SK-N-SH (cell line): ENCODE data around the gene LCN9. TPM values are rescaled to one million over a fixed set of nuclear protein-coding genes. Genes with fewer than 3 reads are reported as not detected.

ENCODE experiments used
- CTCF ChIA-PET: fragments of 300-600, 350-600 bp; formaldehyde crosslinking; extraction: SDS; loops from one replicate; lab custom pipeline; 2021; lab: Yijun Ruan, JAX
- POLR2A ChIA-PET: fragments of 350-600 bp; sonication (Branson Sonifier 250); formaldehyde crosslinking; extraction: SDS; loops from one replicate; lab custom pipeline; 2020; ENCODE audit warnings: antibody characterized with exemption, inconsistent platforms; lab: Yijun Ruan, JAX
- DNase-seq: peaks from one replicate; pipeline ENCODE4 v3.0.0; 2012
- H2AFZ ChIP-seq: fragments of 200-600 bp; sonication (generic); 2 replicates; pipeline ENCODE4 v1.8.1; 2016; ENCODE audit warnings: antibody characterized with exemption, mild to moderate bottlenecking, low read depth
- H3F3A ChIP-seq: fragments of 200-600 bp; sonication (generic); replicated peaks from 2 replicates; pipeline ENCODE3; 2016; ENCODE audit warnings: antibody characterized with exemption, mild to moderate bottlenecking; ENCODE audit not compliant: insufficient read depth
- H3K27ac ChIP-seq, 2 experiments: fragments of 200-500 bp in 1 of 2; fragments of 200-600 bp in 1 of 2; sonication (Bioruptor generic) in 1 of 2; sonication (generic), shearing (Covaris generic) in 1 of 2; 2 replicates each; pipeline versions ENCODE4 v1.5.1 to v1.6.1; 2014 to 2016; ENCODE audit warnings: low read depth in 2 of 2, inconsistent platforms in 1 of 2, low read length in 1 of 2, mild to moderate bottlenecking in 1 of 2, mixed read lengths in 1 of 2
- H3K27me3 ChIP-seq: fragments of 200-600 bp; sonication (generic), shearing (Covaris generic); 2 replicates; pipeline ENCODE4 v1.6.1; 2016; ENCODE audit warnings: mixed run types; ENCODE audit not compliant: insufficient read depth
- H3K36me3 ChIP-seq, 2 experiments: fragments of 200-500 bp in 1 of 2; fragments of 200-600 bp in 1 of 2; sonication (Bioruptor generic) in 1 of 2; sonication (generic) in 1 of 2; replicated peaks in 1 of 2; 2 replicates each; pipeline versions ENCODE3 to v1.5.1; 2014 to 2016; ENCODE audit warnings: low read length in 1 of 2, mild to moderate bottlenecking in 1 of 2; ENCODE audit not compliant: insufficient read depth in 2 of 2, control insufficient read depth in 1 of 2
- H3K4me1 ChIP-seq, 2 experiments: fragments of 200-500 bp in 1 of 2; fragments of 200-600 bp in 1 of 2; sonication (Bioruptor generic) in 1 of 2; sonication (generic), shearing (Covaris generic) in 1 of 2; 2 replicates each; pipeline versions ENCODE4 v1.5.1 to v1.6.1; 2014 to 2016; ENCODE audit warnings: low read depth in 1 of 2, low read length in 1 of 2, mixed run types in 1 of 2; ENCODE audit not compliant: insufficient read depth in 2 of 2, control insufficient read depth in 1 of 2
- H3K4me2 ChIP-seq: fragments of 200-600 bp; sonication (generic), shearing (Covaris generic); 2 replicates; pipeline ENCODE4 v1.6.1; 2017; ENCODE audit warnings: mixed run types
- H3K4me3 ChIP-seq, 2 experiments: fragments of 200-500 bp in 1 of 2; fragments of 200-600 bp in 1 of 2; sonication (Bioruptor generic) in 1 of 2; sonication (generic), shearing (Covaris generic) in 1 of 2; 2 replicates each; pipeline versions ENCODE4 v1.5.1 to v1.8.1; 2014 to 2016; ENCODE audit warnings: low read depth in 2 of 2, inconsistent platforms in 1 of 2, low read length in 1 of 2, mild to moderate bottlenecking in 1 of 2, mixed read lengths in 1 of 2, moderate library complexity in 1 of 2
- H3K79me2 ChIP-seq: fragments of 200-600 bp; sonication (generic); 2 replicates; pipeline ENCODE4 v1.8.1; 2017; ENCODE audit warnings: mild to moderate bottlenecking; ENCODE audit not compliant: insufficient read depth
- H3K9ac ChIP-seq: fragments of 200-600 bp; sonication (generic); 2 replicates; pipeline ENCODE4 v1.6.1; 2017; ENCODE audit warnings: mixed run types
- H3K9me2 ChIP-seq: fragments of 200-600 bp; sonication (generic); 2 replicates; pipeline ENCODE4 v1.6.1; 2017; ENCODE audit warnings: mixed run types
- H3K9me3 ChIP-seq: fragments of 200-600 bp; sonication (generic); 2 replicates; pipeline ENCODE4 v1.6.1; 2017; ENCODE audit warnings: mixed run types, mild to moderate bottlenecking, moderate library complexity
- H4K20me1 ChIP-seq: fragments of 200-600 bp; sonication (generic); 2 replicates; pipeline ENCODE4 v1.6.1; 2017; ENCODE audit warnings: mild to moderate bottlenecking, mixed run types; ENCODE audit not compliant: insufficient read depth
- CHD2 ChIP-seq: fragments of 150-350 bp; IDR thresholded peaks from 2 replicates; pipeline ENCODE4 v1.6.1; 2018; ENCODE audit warnings: low read length; ENCODE audit not compliant: partially characterized antibody
- ELF1 ChIP-seq: IDR thresholded peaks from 2 replicates; pipeline ENCODE4 v1.4.0; 2012
- EP300 ChIP-seq, 2 experiments: IDR thresholded peaks; 2 replicates each; pipeline versions ENCODE4 v1.4.0 to v1.6.1; 2012; ENCODE audit warnings: borderline replicate concordance in 1 of 2, low read depth in 1 of 2, low read length in 1 of 2
- EZH2phosphoT487 ChIP-seq: fragments of 200-600 bp; sonication (generic); IDR thresholded peaks from 2 replicates; pipeline ENCODE4 v1.6.1; 2017; ENCODE audit warnings: low read depth, mixed run types, mild to moderate bottlenecking, antibody characterized with exemption, moderate library complexity, borderline replicate concordance
- FOXJ3 ChIP-seq: sonication (generic); formaldehyde crosslinking; IDR thresholded peaks from 2 replicates; pipeline ENCODE4 v1.5.1; 2020; ENCODE audit warnings: mild to moderate bottlenecking, missing genetic modification reagents
- FOXM1 ChIP-seq: IDR thresholded peaks from 2 replicates; pipeline ENCODE4 v1.4.0; 2012; ENCODE audit warnings: low read depth, mild to moderate bottlenecking
- GATA2 ChIP-seq: sonication (generic); formaldehyde crosslinking; IDR thresholded peaks from 2 replicates; pipeline ENCODE4 v1.5.0; 2020; ENCODE audit warnings: mild to moderate bottlenecking, missing genetic modification reagents
- JUND ChIP-seq: IDR thresholded peaks from 2 replicates; pipeline ENCODE4 v1.4.0; 2012
- MEF2A ChIP-seq: IDR thresholded peaks from 2 replicates; pipeline ENCODE4 v1.4.0; 2012; ENCODE audit warnings: low read depth, borderline replicate concordance
- MXI1 ChIP-seq: IDR thresholded peaks from 2 replicates; pipeline ENCODE4 v1.6.1; 2012; ENCODE audit warnings: mild to moderate bottlenecking, low read depth, low read length, improper control_type of control experiment
- NFIC ChIP-seq: IDR thresholded peaks from 2 replicates; pipeline ENCODE4 v1.4.0; 2012; ENCODE audit warnings: borderline replicate concordance
- NRF1 ChIP-seq: IDR thresholded peaks from 2 replicates; pipeline ENCODE4 v1.6.1; 2012; ENCODE audit warnings: low read depth, mild to moderate bottlenecking, low read length
- POLR2AphosphoS5 ChIP-seq: IDR thresholded peaks from 2 replicates; pipeline ENCODE4 v1.6.1; 2012; ENCODE audit warnings: low read depth, low read length
- RCOR1 ChIP-seq: fragments of 150-350 bp; IDR thresholded peaks from 2 replicates; pipeline ENCODE4 v1.6.1; 2017; ENCODE audit warnings: antibody characterized with exemption, low read length
- RXRA ChIP-seq: IDR thresholded peaks from 2 replicates; pipeline ENCODE4 v1.4.0; 2012; ENCODE audit warnings: low read depth, mild to moderate bottlenecking, borderline replicate concordance
- SIN3A ChIP-seq: IDR thresholded peaks from 2 replicates; pipeline ENCODE4 v1.6.1; 2012; ENCODE audit warnings: low read depth, mild to moderate bottlenecking, low read length, moderate library complexity, borderline replicate concordance
- TAF1 ChIP-seq: IDR thresholded peaks from 2 replicates; pipeline ENCODE4 v1.6.1; 2012; ENCODE audit warnings: low read depth, mild to moderate bottlenecking, low read length, moderate library complexity, borderline replicate concordance
- TCF12 ChIP-seq: IDR thresholded peaks from 2 replicates; pipeline ENCODE4 v1.4.0; 2012
- TEAD4 ChIP-seq: IDR thresholded peaks from 2 replicates; pipeline ENCODE4 v1.4.0; 2012; ENCODE audit warnings: mild to moderate bottlenecking, borderline replicate concordance; ENCODE audit not compliant: insufficient read depth
- YY1 ChIP-seq: IDR thresholded peaks from 2 replicates; pipeline ENCODE4 v1.4.0; 2012; ENCODE audit warnings: low read depth, mild to moderate bottlenecking
- WGBS: methylation state at CpG from one replicate; pipeline ENCODE4 v1.1.6; 2017; ENCODE audit warnings: low lambda C conversion rate; 5-methylcytosine and 5-hydroxymethylcytosine counted together
- polyA plus RNA-seq, 3 experiments: library from polyadenylated mRNA; depleted of rRNA; stranded (reverse); fragments of >200 nt; gene quantifications; 2 replicates each; pipeline ENCODE4 v1.2.3, GENCODE V29; 2012
- TF ChIP-seq, protein P1 (sequence below): fragments of 150-350 bp; IDR thresholded peaks from 2 replicates; pipeline ENCODE4 v1.6.1; 2016; ENCODE audit warnings: mild to moderate bottlenecking, low read depth, low read length
- TF ChIP-seq, protein P2 (sequence below): IDR thresholded peaks from 2 replicates; pipeline ENCODE4 v1.4.0; 2012; ENCODE audit warnings: low read depth
- TF ChIP-seq, protein P3 (sequence below): fragments of 150-350 bp; IDR thresholded peaks from 2 replicates; pipeline ENCODE4 v1.6.1; 2017; ENCODE audit warnings: antibody characterized with exemption, low read length, low read depth, borderline replicate concordance
- TF ChIP-seq, protein P4 (sequence below): IDR thresholded peaks from 2 replicates; pipeline ENCODE4 v1.4.0; 2012; ENCODE audit warnings: low read depth, borderline replicate concordance

Gene LCN9
- polyA plus RNA-seq, 1 of the 3 experiments (the other 2 are of a cell fraction): not detected

DNA sequence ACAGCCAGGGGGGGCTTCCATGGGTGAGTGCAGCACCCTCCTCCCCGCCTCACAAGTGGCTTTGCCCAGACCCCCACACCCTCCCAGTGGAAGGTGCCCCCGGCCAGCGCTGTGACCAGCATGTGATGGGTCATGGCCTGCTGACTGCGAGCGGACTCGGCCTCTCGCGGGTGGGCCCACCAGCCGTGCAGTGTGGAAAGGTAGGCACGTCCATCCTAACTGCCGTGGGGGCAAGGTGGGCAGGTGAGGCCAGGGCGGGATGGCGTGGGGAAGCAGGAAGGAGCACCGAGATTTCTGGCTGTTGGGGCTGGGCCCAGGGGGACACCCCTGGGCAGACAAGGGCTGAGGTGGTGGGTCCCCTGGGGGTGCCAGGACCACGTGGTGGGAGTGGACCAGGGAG is 24.1 kb downstream of the LCN9 start:
- Histone ChIP-seq H3K36me3 (no peaks in the 10 kb centered on the region), H3K9ac (no peak overlapping the region), H3K79me2 (no peaks in the 10 kb centered on the region), H3K27ac (no peak overlapping the region), H4K20me1 (no peaks in the 10 kb centered on the region), H2AFZ (no peak overlapping the region), H3K9me3 (no peaks in the 10 kb centered on the region), H3K4me2 (no peak overlapping the region), H3K4me3 (no peak overlapping the region), H3K9me2 (no peaks in the 10 kb centered on the region), H3K4me1 (no peaks in the 10 kb centered on the region), H3K27me3 (no peaks in the 10 kb centered on the region), H3F3A (no peaks in the 10 kb centered on the region)
- no peak for DNase-seq
- POLR2A ChIA-PET: no interaction called here
- CTCF ChIA-PET: no interaction called here
- TF ChIP-seq FOXJ3 (no peak), JUND (no peak), EP300 (IDR thresholded peaks at IDR 0.05; ENCODE audit: borderline replicate concordance in 1 of 2, low read depth in 1 of 2, low read length in 1 of 2) (no peak), POLR2AphosphoS5 (no peak), SIN3A (no peak), FOXM1 (no peak), EZH2phosphoT487 (no peak), MEF2A (no peak), ELF1 (no peak), NRF1 (no peak), TEAD4 (no peak), GATA2 (no peak), TCF12 (no peak)
- TF ChIP-seq, protein P1, sequence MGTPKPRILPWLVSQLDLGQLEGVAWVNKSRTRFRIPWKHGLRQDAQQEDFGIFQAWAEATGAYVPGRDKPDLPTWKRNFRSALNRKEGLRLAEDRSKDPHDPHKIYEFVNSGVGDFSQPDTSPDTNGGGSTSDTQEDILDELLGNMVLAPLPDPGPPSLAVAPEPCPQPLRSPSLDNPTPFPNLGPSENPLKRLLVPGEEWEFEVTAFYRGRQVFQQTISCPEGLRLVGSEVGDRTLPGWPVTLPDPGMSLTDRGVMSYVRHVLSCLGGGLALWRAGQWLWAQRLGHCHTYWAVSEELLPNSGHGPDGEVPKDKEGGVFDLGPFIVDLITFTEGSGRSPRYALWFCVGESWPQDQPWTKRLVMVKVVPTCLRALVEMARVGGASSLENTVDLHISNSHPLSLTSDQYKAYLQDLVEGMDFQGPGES: no peak
- TF ChIP-seq, protein P2, sequence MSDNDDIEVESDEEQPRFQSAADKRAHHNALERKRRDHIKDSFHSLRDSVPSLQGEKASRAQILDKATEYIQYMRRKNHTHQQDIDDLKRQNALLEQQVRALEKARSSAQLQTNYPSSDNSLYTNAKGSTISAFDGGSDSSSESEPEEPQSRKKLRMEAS: no peak
- TF ChIP-seq, protein P3, sequence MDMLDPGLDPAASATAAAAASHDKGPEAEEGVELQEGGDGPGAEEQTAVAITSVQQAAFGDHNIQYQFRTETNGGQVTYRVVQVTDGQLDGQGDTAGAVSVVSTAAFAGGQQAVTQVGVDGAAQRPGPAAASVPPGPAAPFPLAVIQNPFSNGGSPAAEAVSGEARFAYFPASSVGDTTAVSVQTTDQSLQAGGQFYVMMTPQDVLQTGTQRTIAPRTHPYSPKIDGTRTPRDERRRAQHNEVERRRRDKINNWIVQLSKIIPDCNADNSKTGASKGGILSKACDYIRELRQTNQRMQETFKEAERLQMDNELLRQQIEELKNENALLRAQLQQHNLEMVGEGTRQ: no peak
- 68% methylated on average over 8 of the region's 15 CpGs for WGBS

DNA sequence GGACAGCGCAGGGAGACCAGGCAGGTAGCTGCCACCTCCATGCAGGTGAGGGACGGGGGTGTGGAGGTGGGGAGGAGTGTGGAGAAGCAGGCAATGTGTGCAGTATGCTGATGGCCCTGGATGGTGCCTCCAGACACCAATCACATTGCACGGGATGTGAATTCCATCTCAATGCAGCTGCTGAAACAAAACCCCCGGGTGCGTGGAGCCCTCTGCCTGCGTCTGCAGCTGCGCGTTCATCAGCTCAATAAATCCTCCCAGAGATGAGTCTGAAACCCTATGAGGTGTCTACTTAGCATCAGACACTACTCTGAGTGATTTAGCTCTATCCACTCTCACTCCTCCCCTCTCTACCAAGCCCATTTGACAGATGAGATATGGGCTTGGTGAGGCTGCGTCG is 25.9 kb downstream of the LCN9 start:
- Histone ChIP-seq H3K79me2 (no peaks in the 10 kb centered on the region), H3K9me3 (no peaks in the 10 kb centered on the region), H3F3A (no peaks in the 10 kb centered on the region), H4K20me1 (no peaks in the 10 kb centered on the region), H3K27me3 (no peaks in the 10 kb centered on the region), H3K9ac (no peak overlapping the region), H3K27ac (no peak overlapping the region), H2AFZ (no peak overlapping the region), H3K4me3 (no peak overlapping the region), H3K36me3 (no peaks in the 10 kb centered on the region), H3K4me2 (no peak overlapping the region), H3K4me1 (no peaks in the 10 kb centered on the region), H3K9me2 (no peaks in the 10 kb centered on the region)
- DNase-seq: no peak
- ChIA-PET POLR2A (no interaction called here), CTCF (no interaction called here)
- 38% methylated on average over 4 of the region's 10 CpGs for WGBS
- TF ChIP-seq TCF12 (no peak), CHD2 (no peak), RXRA (no peak), ELF1 (no peak), EP300 (IDR thresholded peaks at IDR 0.05; ENCODE audit: borderline replicate concordance in 1 of 2, low read depth in 1 of 2, low read length in 1 of 2) (no peak), FOXJ3 (no peak), JUND (no peak), RCOR1 (no peak), MXI1 (no peak), GATA2 (no peak), NFIC (no peak), YY1 (no peak), TAF1 (no peak)
- TF ChIP-seq, protein P2: no peak
- TF ChIP-seq, protein P4, sequence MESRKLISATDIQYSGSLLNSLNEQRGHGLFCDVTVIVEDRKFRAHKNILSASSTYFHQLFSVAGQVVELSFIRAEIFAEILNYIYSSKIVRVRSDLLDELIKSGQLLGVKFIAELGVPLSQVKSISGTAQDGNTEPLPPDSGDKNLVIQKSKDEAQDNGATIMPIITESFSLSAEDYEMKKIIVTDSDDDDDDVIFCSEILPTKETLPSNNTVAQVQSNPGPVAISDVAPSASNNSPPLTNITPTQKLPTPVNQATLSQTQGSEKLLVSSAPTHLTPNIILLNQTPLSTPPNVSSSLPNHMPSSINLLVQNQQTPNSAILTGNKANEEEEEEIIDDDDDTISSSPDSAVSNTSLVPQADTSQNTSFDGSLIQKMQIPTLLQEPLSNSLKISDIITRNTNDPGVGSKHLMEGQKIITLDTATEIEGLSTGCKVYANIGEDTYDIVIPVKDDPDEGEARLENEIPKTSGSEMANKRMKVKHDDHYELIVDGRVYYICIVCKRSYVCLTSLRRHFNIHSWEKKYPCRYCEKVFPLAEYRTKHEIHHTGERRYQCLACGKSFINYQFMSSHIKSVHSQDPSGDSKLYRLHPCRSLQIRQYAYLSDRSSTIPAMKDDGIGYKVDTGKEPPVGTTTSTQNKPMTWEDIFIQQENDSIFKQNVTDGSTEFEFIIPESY: no peak
